K562 (cell line): ENCODE measurements around the gene TMPO. TPM values are rescaled to one million over a fixed set of nuclear protein-coding genes. Genes with fewer than 3 reads are reported as not detected.

Experiments used
- ATAC-seq: fragments of 200-7000 bp; cut with Tn5 transposase; 3 replicates; pipeline ENCODE4 v1.9.1; 2020; ENCODE audit warnings: moderate library complexity
- BruUV-seq: library from RNA; stranded (reverse); fragments of 400-500 nt; replicated peaks from 2 replicates; lab custom pipeline; 2021; lab: Mats Ljungman, UMichigan
- CTCF ChIA-PET: fragments of 300-600 bp; formaldehyde crosslinking; extraction: SDS; loops from one replicate; lab custom pipeline; 2021; ENCODE audit warnings: low intra/inter-chr PET ratio; lab: Yijun Ruan, JAX
- POLR2A ChIA-PET: fragments of 300-600, 350-650 bp; sonication (Branson Sonifier 250); formaldehyde crosslinking; extraction: SDS; loops from one replicate; lab custom pipeline; 2021; ENCODE audit warnings: antibody characterized with exemption, inconsistent platforms; lab: Yijun Ruan, JAX
- DNase-seq, 4 experiments: peaks; one replicate each; pipeline versions ENCODE4 v3.0.0 to v3.0.0-alpha.2; 2011 to 2018; ENCODE audit warnings: low spot score in 3 of 4, mixed read lengths in 3 of 4; ENCODE audit errors: extremely low read depth in 1 of 4
- FAIRE-seq: peaks from 2 replicates; lab custom pipeline; 2011; peaks lifted over from hg19 to GRCh38; lab: Jason Lieb, UNC
- H2AFZ ChIP-seq: 2 replicates; pipeline ENCODE4 v1.6.0; 2011; ENCODE audit warnings: low read depth, low read length, control low read depth, inconsistent platforms
- H3K27ac ChIP-seq: fragments of 200-600 bp; 3 replicates; pipeline ENCODE4 v1.8.0; 2011; ENCODE audit warnings: low read depth, mild to moderate bottlenecking, control low read depth, inconsistent platforms, low read length, moderate library complexity, mixed read lengths; ENCODE audit errors: extremely low read depth
- H3K27me3 ChIP-seq, 2 experiments: fragments of 300-600 bp in 1 of 2; 2 replicates in 1 of 2; 3 replicates in 1 of 2; pipeline versions ENCODE4 v1.6.0 to v1.8.0; 2011; ENCODE audit warnings: inconsistent platforms in 2 of 2, low read length in 2 of 2, mild to moderate bottlenecking in 1 of 2, mixed read lengths in 1 of 2, moderate library complexity in 1 of 2; ENCODE audit not compliant: control insufficient read depth in 2 of 2, insufficient read depth in 2 of 2
- H3K36me3 ChIP-seq: fragments of 300-600 bp; 3 replicates; pipeline ENCODE4 v1.8.0; 2011; ENCODE audit warnings: mild to moderate bottlenecking, low read length, inconsistent platforms; ENCODE audit not compliant: control insufficient read depth, insufficient read depth
- H3K4me1 ChIP-seq, 2 experiments: fragments of 200-600 bp in 1 of 2; replicated peaks in 1 of 2; 2 replicates in 1 of 2; 3 replicates in 1 of 2; pipeline versions ENCODE4 v1.5.1 to v1.8.0; 2011; ENCODE audit warnings: inconsistent platforms in 2 of 2, low read length in 2 of 2, mild to moderate bottlenecking in 1 of 2, mixed read lengths in 1 of 2, moderate library complexity in 1 of 2; ENCODE audit not compliant: control insufficient read depth in 2 of 2, insufficient read depth in 2 of 2
- H3K4me2 ChIP-seq: 2 replicates; pipeline ENCODE4 v1.6.1; 2011; ENCODE audit warnings: low read length, control low read depth, inconsistent platforms, mixed read lengths; ENCODE audit not compliant: insufficient read depth
- H3K4me3 ChIP-seq: fragments of 200-600 bp; sonication (generic), shearing (Covaris generic); 2 replicates; pipeline ENCODE4 v1.5.1; 2016; ENCODE audit warnings: control low read depth, inconsistent platforms
- H3K79me2 ChIP-seq: fragments of 200-600 bp; 3 replicates; pipeline ENCODE4 v1.8.0; 2011; ENCODE audit warnings: low read length, inconsistent platforms; ENCODE audit not compliant: control insufficient read depth, insufficient read depth
- H3K9ac ChIP-seq, 2 experiments: 2 replicates each; pipeline versions ENCODE4 v1.6.0 to v1.6.1; 2011; ENCODE audit warnings: low read depth in 2 of 2, low read length in 2 of 2, control low read depth in 1 of 2, inconsistent platforms in 1 of 2, mild to moderate bottlenecking in 1 of 2, mixed read lengths in 1 of 2; ENCODE audit not compliant: insufficient read depth in 1 of 2
- H3K9me1 ChIP-seq: one replicate; pipeline ENCODE4 v1.6.0; 2011; ENCODE audit warnings: inconsistent platforms, mild to moderate bottlenecking, low read length, moderate library complexity; ENCODE audit not compliant: control insufficient read depth, insufficient read depth
- H3K9me3 ChIP-seq: replicated peaks from 2 replicates; pipeline ENCODE4 v1.5.1; 2011; ENCODE audit warnings: low read depth, low read length, inconsistent platforms; ENCODE audit not compliant: control insufficient read depth, insufficient read depth
- H4K20me1 ChIP-seq: replicated peaks from 2 replicates; pipeline ENCODE4 v1.6.1; 2011; ENCODE audit warnings: low read length, inconsistent platforms, mixed read lengths; ENCODE audit not compliant: control insufficient read depth, insufficient read depth
- ARHGAP35 ChIP-seq: fragments of 450-650 bp; IDR thresholded peaks from 2 replicates; pipeline ENCODE4 v1.6.1; 2018; ENCODE audit not compliant: partially characterized antibody
- SLC30A9 ChIP-seq: fragments of 250-450 bp; sonication (Bioruptor Pico); IDR thresholded peaks from 2 replicates; pipeline ENCODE4 v1.8.0; 2022; ENCODE audit warnings: mild to moderate bottlenecking, moderate library complexity
- TFAP4 ChIP-seq: sonication (generic); formaldehyde crosslinking; IDR thresholded peaks from 2 replicates; pipeline ENCODE4 v1.8.0; 2022; ENCODE audit warnings: missing genetic modification reagents, mild to moderate bottlenecking, moderate library complexity, borderline replicate concordance
- ZNF347 ChIP-seq: fragments of 450-650 bp; formaldehyde crosslinking; IDR thresholded peaks from 2 replicates; pipeline ENCODE4 v1.4.0; 2020; ENCODE audit warnings: low read depth, mild to moderate bottlenecking, moderate library complexity
- WGBS: fragments of 100-300 bp; shearing (Covaris generic); methylation state at CpG from one replicate; pipeline ENCODE4 v1.1.6; 2016; ENCODE audit warnings: low coverage, mixed read lengths; ENCODE audit not compliant: insufficient coverage; ENCODE audit errors: missing lambda C conversion rate; 5-methylcytosine and 5-hydroxymethylcytosine counted together
- in situ Hi-C: fragments of 300-500 bp; cut with MboI; formaldehyde crosslinking; loops from 4 replicates; pipeline ENCODE4 v1.15.0; 2018; ENCODE audit warnings: inconsistent platforms, mixed read lengths
- intact Hi-C: fragments of 100-400 bp; cut with micrococcal nuclease; formaldehyde crosslinking; loops from 2 replicates; pipeline ENCODE4 v1.14.2; 2022
- polyA plus RNA-seq, 8 experiments: library from polyadenylated mRNA; depleted of rRNA in 4 of 8; stranded (reverse) in 5 of 8; unstranded in 3 of 8; fragments of >200 nt; fragmentation: Nextera tagmentation in 2 of 8; fragmentation: Illumina TruSeq in 1 of 8; extraction: Ambion mirVana in 2 of 8; extraction: Trizol in 1 of 8; gene quantifications; 2 replicates each; pipeline versions ENCODE4 v1.2.1 to v1.2.3, GENCODE V29; 2011 to 2014; ENCODE audit warnings: inconsistent platforms in 1 of 8, missing spikeins in 1 of 8
- total RNA-seq, 7 experiments: library from RNA; depleted of rRNA in 6 of 7; stranded (reverse); fragments of >200 nt in 6 of 7; fragmentation: Illumina TruSeq in 2 of 7; extraction: Trizol in 2 of 7; gene quantifications; 2 replicates each; pipeline versions ENCODE4 v1.2.1 to v1.2.3, GENCODE V29; 2011 to 2021; ENCODE audit warnings: low replicate concordance in 1 of 7

Gene TMPO
- total and polyA plus RNA-seq, 9 of the 15 experiments (the other 6 are each of a cell fraction or from before 2014, with no cell fraction given): 62.1 to 263 (median 182) TPM

- BruUV-seq: no TSS peak
- Histone ChIP-seq H3K36me3 (no peaks in the 10 kb centered on the region), H3K9ac (no peak overlapping the region), H4K20me1 (no peaks in the 10 kb centered on the region), H3K4me1 (peaks cover 0 to 5% of the 10 kb centered on the region in 2 experiments; a peak in 3 of 5 replicates), H3K27me3 (peaks cover 3% of the 10 kb centered on the region in 2 experiments; a peak in 1 of 5 replicates), H3K9me1 (no peaks in the 10 kb centered on the region), H3K27ac (no peak overlapping the region), H3K4me2 (no peak overlapping the region), H3K4me3 (no peak overlapping the region), H3K9me3 (no peaks in the 10 kb centered on the region), H3K79me2 (no peaks in the 10 kb centered on the region), H2AFZ (no peak overlapping the region)
- TF ChIP-seq SLC30A9 (CRISPR knock-in tag) (no peak), TFAP4 (CRISPR knock-in tag) (no peak), ZNF347 (CRISPR knock-in tag) (no peak), ARHGAP35 (no peak)
- POLR2A ChIA-PET: interaction anchor here (1.4 kb wide), 1 partner anchor 28 kb away, joined by 4 read pairs; no protein-coding TSS in a partner anchor
- ATAC-seq (no peak), DNase-seq (no peak), FAIRE-seq (no peak)
- CTCF ChIA-PET: no interaction called here
- 6% methylated on average over 3 of the region's 3 CpGs for WGBS
- intact Hi-C loops (no loop called here), in situ Hi-C loops (no loop called here)
Observed at GRCh38 chr12:98489176-98489575, 26.2 kb upstream of the TMPO start.
